ENCODE results near the gene CBX1.
"Not testable (repeated sequence)": the region's sequence is repeated elsewhere in the genome, so short reads cannot be mapped to it uniquely, and the experiment has no call there.

Gene CBX1

DNA sequence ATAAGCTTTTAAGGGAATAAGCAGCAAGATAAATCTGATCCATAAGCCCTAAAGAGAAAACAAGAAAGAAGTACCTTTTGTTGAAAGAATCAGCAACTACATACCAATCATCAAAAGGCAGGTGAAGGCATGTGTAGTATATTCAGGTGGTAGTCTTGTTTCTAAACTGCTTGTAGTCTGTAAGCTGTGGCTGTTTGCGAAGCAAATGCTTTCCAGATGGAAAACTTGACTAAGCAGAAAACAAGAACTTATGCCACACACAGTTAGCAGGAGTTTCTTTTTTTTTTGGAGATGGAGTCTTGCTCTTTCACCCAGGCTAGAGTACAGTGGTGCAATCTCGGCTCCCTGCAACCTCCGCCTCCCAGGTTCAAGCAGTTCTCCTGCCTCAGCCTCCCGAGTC lies 5.7 kb downstream of the CBX1 start:
- Histone ChIP-seq H3K36me3 (ENCODE audit: low read depth) (peaks cover 40% of the 10 kb centered on the region), H3K27me3 (ENCODE audit: insufficient read depth, poor library complexity, severe bottlenecking) (no peaks in the 10 kb centered on the region), H3K4me1 (ENCODE audit: insufficient read depth, poor library complexity, severe bottlenecking) (peaks cover 5% of the 10 kb centered on the region), H3K27ac (ENCODE audit: poor library complexity, severe bottlenecking) (no peak overlapping the region), H3K9me3 (ENCODE audit: severe bottlenecking) (no peaks in the 10 kb centered on the region), H3K4me3 (ENCODE audit: severe bottlenecking) (no peak overlapping the region)
- TF ChIP-seq, protein P1, sequence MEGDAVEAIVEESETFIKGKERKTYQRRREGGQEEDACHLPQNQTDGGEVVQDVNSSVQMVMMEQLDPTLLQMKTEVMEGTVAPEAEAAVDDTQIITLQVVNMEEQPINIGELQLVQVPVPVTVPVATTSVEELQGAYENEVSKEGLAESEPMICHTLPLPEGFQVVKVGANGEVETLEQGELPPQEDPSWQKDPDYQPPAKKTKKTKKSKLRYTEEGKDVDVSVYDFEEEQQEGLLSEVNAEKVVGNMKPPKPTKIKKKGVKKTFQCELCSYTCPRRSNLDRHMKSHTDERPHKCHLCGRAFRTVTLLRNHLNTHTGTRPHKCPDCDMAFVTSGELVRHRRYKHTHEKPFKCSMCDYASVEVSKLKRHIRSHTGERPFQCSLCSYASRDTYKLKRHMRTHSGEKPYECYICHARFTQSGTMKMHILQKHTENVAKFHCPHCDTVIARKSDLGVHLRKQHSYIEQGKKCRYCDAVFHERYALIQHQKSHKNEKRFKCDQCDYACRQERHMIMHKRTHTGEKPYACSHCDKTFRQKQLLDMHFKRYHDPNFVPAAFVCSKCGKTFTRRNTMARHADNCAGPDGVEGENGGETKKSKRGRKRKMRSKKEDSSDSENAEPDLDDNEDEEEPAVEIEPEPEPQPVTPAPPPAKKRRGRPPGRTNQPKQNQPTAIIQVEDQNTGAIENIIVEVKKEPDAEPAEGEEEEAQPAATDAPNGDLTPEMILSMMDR (IDR thresholded peaks at IDR 0.05; ENCODE audit: poor library complexity, severe bottlenecking) = no peak
- ATAC-seq (ENCODE audit: low read depth) = no peak
- DNase-seq (ENCODE audit: low spot score) = no peak

DNA sequence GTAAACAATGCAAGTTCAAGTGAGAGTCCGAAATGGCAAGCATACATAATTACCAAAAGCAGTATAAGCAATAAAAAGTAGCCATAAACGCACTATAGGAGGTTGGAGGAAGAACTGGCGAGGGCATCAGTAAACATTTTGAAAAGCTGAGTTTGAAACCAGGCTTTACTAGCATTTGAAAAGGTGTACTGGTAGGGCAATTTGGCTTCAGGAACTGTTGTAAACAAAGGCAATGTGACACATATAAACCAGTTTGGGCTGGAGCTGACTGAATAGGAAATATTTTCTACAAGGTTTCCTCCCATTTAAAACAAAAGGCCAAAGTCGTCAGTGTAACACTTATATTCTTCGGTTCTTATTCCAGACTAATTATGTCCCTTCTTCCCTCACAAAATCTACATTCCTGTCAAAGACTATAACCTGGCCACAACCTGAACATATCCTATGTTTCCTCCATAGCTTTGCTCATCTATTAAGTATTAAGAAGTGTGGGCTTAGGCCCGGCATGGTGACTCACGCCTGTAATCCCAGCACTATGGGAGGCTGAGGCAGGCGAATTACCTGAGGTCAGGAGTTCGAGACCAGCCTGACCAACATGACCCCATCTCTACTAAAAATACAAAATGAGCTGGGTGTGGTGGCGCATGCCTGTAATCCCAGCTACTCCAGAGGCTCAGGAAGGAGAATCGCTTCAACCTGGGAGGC lies 7.8 kb downstream of the CBX1 start:
- ATAC-seq (ENCODE audit: low read depth) (no peak), DNase-seq (ENCODE audit: low spot score) (no peak)
- TF ChIP-seq, protein P1 (IDR thresholded peaks at IDR 0.05; ENCODE audit: poor library complexity, severe bottlenecking) = no peak
- H3K4me3 ChIP-seq (ENCODE audit: severe bottlenecking) = no peak overlapping the region
- H3K36me3 ChIP-seq (ENCODE audit: low read depth) = peaks cover 35% of the 10 kb centered on the region
- H3K27me3 ChIP-seq (ENCODE audit: insufficient read depth, poor library complexity, severe bottlenecking) = no peaks in the 10 kb centered on the region
- H3K27ac ChIP-seq (ENCODE audit: poor library complexity, severe bottlenecking) = no peak overlapping the region
- no peaks in the 10 kb centered on the region for H3K4me1 ChIP-seq (ENCODE audit: insufficient read depth, poor library complexity, severe bottlenecking)
- H3K9me3 ChIP-seq (ENCODE audit: severe bottlenecking) = no peaks in the 10 kb centered on the region

DNA sequence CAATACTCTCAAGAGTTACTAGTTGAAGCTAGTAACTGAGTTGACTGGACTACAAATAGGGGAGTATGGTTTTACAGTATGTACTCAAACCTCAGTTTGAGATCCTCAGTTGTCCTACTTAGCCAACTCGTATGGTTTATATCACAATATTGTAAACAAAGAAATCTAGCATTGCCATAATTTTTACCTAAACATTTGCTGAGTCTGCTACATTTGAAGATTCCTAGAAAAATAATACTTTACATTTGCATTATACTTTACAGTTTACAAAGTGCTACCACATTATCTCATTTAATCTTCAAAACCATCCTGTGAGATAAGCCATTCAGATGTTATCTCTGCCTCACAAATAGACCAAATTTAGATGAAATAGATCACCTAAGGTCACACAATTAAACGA lies 16.3 kb downstream of the CBX1 start:
- no peak overlapping the region for H3K4me3 ChIP-seq (ENCODE audit: severe bottlenecking)
- no peak overlapping the region for H3K27ac ChIP-seq (ENCODE audit: poor library complexity, severe bottlenecking)
- TF ChIP-seq, protein P1 (IDR thresholded peaks at IDR 0.05; ENCODE audit: poor library complexity, severe bottlenecking) = no peak
- ATAC-seq (ENCODE audit: low read depth) (no peak), DNase-seq (ENCODE audit: low spot score) (no peak)
- peaks cover 12% of the 10 kb centered on the region for H3K36me3 ChIP-seq (ENCODE audit: low read depth)
- no peaks in the 10 kb centered on the region for H3K4me1 ChIP-seq (ENCODE audit: insufficient read depth, poor library complexity, severe bottlenecking)
- no peaks in the 10 kb centered on the region for H3K9me3 ChIP-seq (ENCODE audit: severe bottlenecking)
- H3K27me3 ChIP-seq (ENCODE audit: insufficient read depth, poor library complexity, severe bottlenecking) = no peaks in the 10 kb centered on the region

DNA sequence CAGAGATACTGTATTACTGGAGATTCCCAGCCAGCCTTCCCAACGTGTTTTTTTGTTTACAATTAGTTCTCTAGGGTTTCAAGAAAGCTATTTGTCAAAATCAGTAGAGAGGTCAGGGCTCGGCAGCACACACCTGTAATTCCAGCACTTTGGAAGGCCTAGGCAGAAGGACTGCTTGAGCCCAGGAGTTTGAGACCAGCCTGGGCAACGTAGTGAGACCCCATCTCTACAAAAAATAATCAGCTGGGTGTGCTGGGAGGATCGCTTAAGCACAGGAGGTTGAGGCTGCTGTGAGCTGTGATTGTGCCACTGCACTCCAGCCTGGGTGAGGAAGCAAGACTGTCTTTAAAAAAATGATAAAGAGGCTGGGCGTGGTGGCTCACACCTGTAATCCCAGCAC lies 19.4 kb downstream of the CBX1 start:
- ATAC-seq (ENCODE audit: low read depth) (no peak), DNase-seq (ENCODE audit: low spot score) (no peak)
- TF ChIP-seq, protein P1 (IDR thresholded peaks at IDR 0.05; ENCODE audit: poor library complexity, severe bottlenecking) = no peak
- Histone ChIP-seq H3K27me3 (ENCODE audit: insufficient read depth, poor library complexity, severe bottlenecking) (no peaks in the 10 kb centered on the region), H3K27ac (ENCODE audit: poor library complexity, severe bottlenecking) (no peak overlapping the region), H3K36me3 (ENCODE audit: low read depth) (peaks cover 10% of the 10 kb centered on the region), H3K9me3 (ENCODE audit: severe bottlenecking) (no peaks in the 10 kb centered on the region), H3K4me3 (ENCODE audit: severe bottlenecking) (no peak overlapping the region), H3K4me1 (ENCODE audit: insufficient read depth, poor library complexity, severe bottlenecking) (no peaks in the 10 kb centered on the region)

DNA sequence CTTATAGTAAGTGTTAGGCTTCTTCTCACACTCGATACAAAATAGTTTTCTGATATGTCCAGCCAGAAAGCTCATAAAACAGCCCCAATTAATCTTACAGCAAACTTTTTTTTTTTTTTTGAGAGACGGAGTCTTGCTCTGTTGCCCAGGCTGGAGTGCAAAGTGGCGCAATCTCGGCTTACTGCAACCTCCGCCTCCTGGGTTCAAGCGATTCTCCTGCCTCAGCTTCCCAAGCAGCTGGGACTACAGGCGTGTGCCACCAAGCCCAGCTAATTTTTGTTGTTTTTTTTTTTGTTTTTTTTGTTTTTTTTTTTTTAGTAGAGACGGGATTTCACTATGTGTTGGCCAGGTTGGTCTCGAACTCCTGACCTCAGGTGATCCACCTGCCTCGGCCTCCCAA lies 24.1 kb downstream of the CBX1 start:
- H3K36me3 ChIP-seq (ENCODE audit: low read depth) = peaks cover 49% of the 10 kb centered on the region

More for the DNA sequence above, 24.1 kb downstream of the CBX1 start:
- not testable (repeated sequence) for H3K4me1 ChIP-seq (ENCODE audit: insufficient read depth, poor library complexity, severe bottlenecking); ATAC-seq (ENCODE audit: low read depth); H3K27ac ChIP-seq (ENCODE audit: poor library complexity, severe bottlenecking); H3K4me3 ChIP-seq (ENCODE audit: severe bottlenecking); H3K9me3 ChIP-seq (ENCODE audit: severe bottlenecking); H3K27me3 ChIP-seq (ENCODE audit: insufficient read depth, poor library complexity, severe bottlenecking); DNase-seq (ENCODE audit: low spot score)
